HepG2 (cell line): ENCODE data around the gene CYSRT1. TPM values are rescaled to one million over a fixed set of nuclear protein-coding genes. Genes with fewer than 3 reads are reported as not detected.
A peak's percentile ranks its signal among the peaks of the same experiment; 100 is the strongest.

Source experiments
- ARNT ChIP-seq: fragments of 450-650 bp; IDR thresholded peaks from 2 replicates; pipeline ENCODE4 v1.6.1; 2017
- CBX1 ChIP-seq: IDR thresholded peaks from one replicate; pipeline ENCODE4 v1.6.1; 2016; ENCODE audit warnings: antibody characterized with exemption, low read depth
- EEA1 ChIP-seq: sonication (generic); formaldehyde crosslinking; IDR thresholded peaks from 2 replicates; pipeline ENCODE4 v1.5.1; 2020; ENCODE audit warnings: mild to moderate bottlenecking, missing genetic modification reagents, borderline replicate concordance
- EP300 ChIP-seq, 3 experiments: sonication (generic) in 1 of 3; formaldehyde crosslinking in 1 of 3; IDR thresholded peaks; 2 replicates each; pipeline versions ENCODE4 v1.5.1 to v1.6.1; 2011 to 2020; ENCODE audit warnings: low read depth in 2 of 3, low read length in 2 of 3, borderline replicate concordance in 1 of 3, improper control_type of control experiment in 1 of 3, mild to moderate bottlenecking in 1 of 3, missing genetic modification reagents in 1 of 3, moderate library complexity in 1 of 3
- GTF3A ChIP-seq: sonication (generic); formaldehyde crosslinking; conservative IDR thresholded peaks from 2 replicates; pipeline ENCODE4 v1.4.0; 2020; ENCODE audit warnings: mild to moderate bottlenecking, missing genetic modification reagents
- MLLT10 ChIP-seq: sonication (generic); formaldehyde crosslinking; IDR thresholded peaks from 2 replicates; pipeline ENCODE4 v1.4.0; 2020; ENCODE audit warnings: missing genetic modification reagents
- MTF2 ChIP-seq: sonication (generic); formaldehyde crosslinking; IDR thresholded peaks from 2 replicates; pipeline ENCODE4 v1.5.0; 2020; ENCODE audit warnings: missing genetic modification reagents, borderline replicate concordance
- MXI1 ChIP-seq: IDR thresholded peaks from 3 replicates; pipeline ENCODE4 v1.6.1; 2012; ENCODE audit warnings: low read depth, low read length, inconsistent platforms, borderline replicate concordance
- NFKB2 ChIP-seq: sonication (generic); formaldehyde crosslinking; IDR thresholded peaks from 2 replicates; pipeline ENCODE4 v1.4.0; 2020; ENCODE audit warnings: missing genetic modification reagents, borderline replicate concordance
- RFX5 ChIP-seq: IDR thresholded peaks from 2 replicates; pipeline ENCODE4 v1.6.1; 2011; ENCODE audit warnings: low read depth, low read length, improper control_type of control experiment
- TAF15 ChIP-seq: fragments of 200-400 bp; formaldehyde crosslinking; IDR thresholded peaks from one replicate; pipeline ENCODE4 v1.6.1; 2018; ENCODE audit warnings: mild to moderate bottlenecking, low read depth, low read length; ENCODE audit not compliant: poor library complexity, severe bottlenecking
- TCF7L2 ChIP-seq: IDR thresholded peaks from 2 replicates; pipeline ENCODE4 v1.6.1; 2011; ENCODE audit warnings: mild to moderate bottlenecking, low read depth, low read length, moderate library complexity
- ZNF225 ChIP-seq: sonication (generic); formaldehyde crosslinking; IDR thresholded peaks from 2 replicates; pipeline ENCODE4 v1.4.0; 2020; ENCODE audit warnings: mild to moderate bottlenecking, missing genetic modification reagents
- ZNF329 ChIP-seq: sonication (generic); formaldehyde crosslinking; IDR thresholded peaks from 2 replicates; pipeline ENCODE4 v1.9.0; 2021; ENCODE audit warnings: low read depth, mild to moderate bottlenecking, missing genetic modification reagents
- ZNF546 ChIP-seq: sonication (generic); formaldehyde crosslinking; conservative IDR thresholded peaks from 2 replicates; pipeline ENCODE4 v1.8.1; 2023; ENCODE audit warnings: mild to moderate bottlenecking, missing genetic modification reagents
- ZNF549 ChIP-seq: sonication (generic); formaldehyde crosslinking; IDR thresholded peaks from 2 replicates; pipeline ENCODE4 v1.5.0; 2020; ENCODE audit warnings: missing genetic modification reagents
- ZNF567 ChIP-seq: sonication (generic); formaldehyde crosslinking; IDR thresholded peaks from 2 replicates; pipeline ENCODE4 v1.8.1; 2023; ENCODE audit warnings: mild to moderate bottlenecking, missing genetic modification reagents, borderline replicate concordance
- polyA plus RNA-seq, 8 experiments: library from polyadenylated mRNA; depleted of rRNA in 3 of 8; stranded (reverse) in 7 of 8; unstranded in 1 of 8; fragments of >200 nt; fragmentation: Illumina TruSeq in 4 of 8; extraction: Trizol in 4 of 8; gene quantifications; 2 replicates each; pipeline versions ENCODE4 v1.2.1 to v1.2.3, GENCODE V29; 2011 to 2016; ENCODE audit warnings: low read depth in 4 of 8, missing spikeins in 1 of 8, mixed read lengths in 1 of 8; ENCODE audit not compliant: insufficient read depth in 1 of 8
- total RNA-seq, 5 experiments: library from RNA; depleted of rRNA; stranded (reverse); fragments of >200 nt; fragmentation: Illumina TruSeq; extraction: Trizol; gene quantifications; 2 replicates each; pipeline ENCODE4 v1.2.3, GENCODE V29; 2016; ENCODE audit warnings: low read depth in 1 of 5
- TF ChIP-seq, protein P1 (sequence below): sonication (generic); formaldehyde crosslinking; IDR thresholded peaks from 2 replicates; pipeline ENCODE4 v1.4.0; 2020; ENCODE audit warnings: missing genetic modification reagents, borderline replicate concordance
- TF ChIP-seq, protein P2 (sequence below): sonication (generic); formaldehyde crosslinking; IDR thresholded peaks from 2 replicates; pipeline ENCODE4 v1.4.0; 2020; ENCODE audit warnings: missing genetic modification reagents
- TF ChIP-seq, protein P3 (sequence below): sonication (generic); formaldehyde crosslinking; IDR thresholded peaks from 2 replicates; pipeline ENCODE4 v1.4.0; 2020; ENCODE audit warnings: mild to moderate bottlenecking, missing genetic modification reagents
- TF ChIP-seq, protein P4 (sequence below): sonication (generic); formaldehyde crosslinking; IDR thresholded peaks from 2 replicates; pipeline ENCODE4 v1.4.0; 2020; ENCODE audit warnings: mild to moderate bottlenecking, missing genetic modification reagents
- TF ChIP-seq, protein P5 (sequence below): sonication (generic); formaldehyde crosslinking; IDR thresholded peaks from 2 replicates; pipeline ENCODE4 v1.8.0; 2022; ENCODE audit warnings: missing genetic modification reagents, low read depth, mild to moderate bottlenecking, borderline replicate concordance
- TF ChIP-seq, protein P6 (sequence below): sonication (generic); formaldehyde crosslinking; IDR thresholded peaks from 2 replicates; pipeline ENCODE4 v1.9.0; 2022; ENCODE audit warnings: low read depth, missing genetic modification reagents

The CYSRT1 gene
- total and polyA plus RNA-seq, 2 of the 13 experiments (the other 11 are each of a cell fraction or from before 2014, with no cell fraction given) = 1.5 to 2.1 TPM

DNA sequence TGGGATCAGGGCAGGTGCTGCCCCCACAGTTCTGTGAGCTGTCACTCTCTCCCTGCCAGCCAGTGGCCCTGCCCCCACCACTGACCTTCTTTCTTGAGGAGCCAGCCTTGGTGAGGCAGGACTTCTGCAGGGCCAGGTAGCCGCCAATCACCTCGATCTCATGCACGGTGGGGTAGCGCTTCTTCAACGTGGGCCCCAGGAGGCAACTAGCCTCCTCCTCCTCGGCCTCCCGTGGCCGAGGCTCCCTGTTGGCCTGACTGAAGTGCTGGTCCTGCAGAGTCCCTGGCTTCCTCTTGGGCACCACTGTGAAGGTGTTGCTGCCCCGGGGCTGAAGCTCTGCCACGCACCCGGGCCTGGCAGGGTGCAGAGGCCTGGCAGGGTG is 26.1 kb upstream of the CYSRT1 start (continued):
- TF ChIP-seq, protein P1, sequence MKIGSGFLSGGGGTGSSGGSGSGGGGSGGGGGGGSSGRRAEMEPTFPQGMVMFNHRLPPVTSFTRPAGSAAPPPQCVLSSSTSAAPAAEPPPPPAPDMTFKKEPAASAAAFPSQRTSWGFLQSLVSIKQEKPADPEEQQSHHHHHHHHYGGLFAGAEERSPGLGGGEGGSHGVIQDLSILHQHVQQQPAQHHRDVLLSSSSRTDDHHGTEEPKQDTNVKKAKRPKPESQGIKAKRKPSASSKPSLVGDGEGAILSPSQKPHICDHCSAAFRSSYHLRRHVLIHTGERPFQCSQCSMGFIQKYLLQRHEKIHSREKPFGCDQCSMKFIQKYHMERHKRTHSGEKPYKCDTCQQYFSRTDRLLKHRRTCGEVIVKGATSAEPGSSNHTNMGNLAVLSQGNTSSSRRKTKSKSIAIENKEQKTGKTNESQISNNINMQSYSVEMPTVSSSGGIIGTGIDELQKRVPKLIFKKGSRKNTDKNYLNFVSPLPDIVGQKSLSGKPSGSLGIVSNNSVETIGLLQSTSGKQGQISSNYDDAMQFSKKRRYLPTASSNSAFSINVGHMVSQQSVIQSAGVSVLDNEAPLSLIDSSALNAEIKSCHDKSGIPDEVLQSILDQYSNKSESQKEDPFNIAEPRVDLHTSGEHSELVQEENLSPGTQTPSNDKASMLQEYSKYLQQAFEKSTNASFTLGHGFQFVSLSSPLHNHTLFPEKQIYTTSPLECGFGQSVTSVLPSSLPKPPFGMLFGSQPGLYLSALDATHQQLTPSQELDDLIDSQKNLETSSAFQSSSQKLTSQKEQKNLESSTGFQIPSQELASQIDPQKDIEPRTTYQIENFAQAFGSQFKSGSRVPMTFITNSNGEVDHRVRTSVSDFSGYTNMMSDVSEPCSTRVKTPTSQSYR (CRISPR knock-in tag) = peak; percentile 40; the same call in 1 of the 2 replicates
- TF ChIP-seq, protein P2, sequence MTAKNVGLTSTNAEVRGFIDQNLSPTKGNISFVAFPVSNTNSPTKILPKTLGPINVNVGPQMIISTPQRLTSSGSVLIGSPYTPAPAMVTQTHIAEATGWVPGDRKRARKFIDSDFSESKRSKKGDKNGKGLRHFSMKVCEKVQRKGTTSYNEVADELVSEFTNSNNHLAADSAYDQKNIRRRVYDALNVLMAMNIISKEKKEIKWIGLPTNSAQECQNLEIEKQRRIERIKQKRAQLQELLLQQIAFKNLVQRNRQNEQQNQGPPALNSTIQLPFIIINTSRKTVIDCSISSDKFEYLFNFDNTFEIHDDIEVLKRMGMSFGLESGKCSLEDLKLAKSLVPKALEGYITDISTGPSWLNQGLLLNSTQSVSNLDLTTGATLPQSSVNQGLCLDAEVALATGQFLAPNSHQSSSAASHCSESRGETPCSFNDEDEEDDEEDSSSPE = no peak
- TF ChIP-seq ZNF546 (CRISPR knock-in tag) (no peak), ZNF567 (no peak), MXI1 (no peak), EEA1 (no peak), TAF15 (no peak), TCF7L2 (no peak), MLLT10 (CRISPR knock-in tag) (no peak), ZNF549 (CRISPR knock-in tag) (no peak), ZNF225 (CRISPR knock-in tag) (no peak), GTF3A (CRISPR knock-in tag) (no peak), NFKB2 (no peak), ARNT (no peak), ZNF329 (CRISPR knock-in tag) (no peak), CBX1 (no peak), RFX5 (no peak), EP300 (IDR thresholded peaks at IDR 0.05; ENCODE audit: low read depth in 2 of 2, low read length in 2 of 2) (no peak), EP300 (CRISPR knock-in tag; IDR thresholded peaks at IDR 0.05; ENCODE audit: borderline replicate concordance) (no peak), MTF2 (CRISPR knock-in tag) (no peak)
- TF ChIP-seq, protein P3, sequence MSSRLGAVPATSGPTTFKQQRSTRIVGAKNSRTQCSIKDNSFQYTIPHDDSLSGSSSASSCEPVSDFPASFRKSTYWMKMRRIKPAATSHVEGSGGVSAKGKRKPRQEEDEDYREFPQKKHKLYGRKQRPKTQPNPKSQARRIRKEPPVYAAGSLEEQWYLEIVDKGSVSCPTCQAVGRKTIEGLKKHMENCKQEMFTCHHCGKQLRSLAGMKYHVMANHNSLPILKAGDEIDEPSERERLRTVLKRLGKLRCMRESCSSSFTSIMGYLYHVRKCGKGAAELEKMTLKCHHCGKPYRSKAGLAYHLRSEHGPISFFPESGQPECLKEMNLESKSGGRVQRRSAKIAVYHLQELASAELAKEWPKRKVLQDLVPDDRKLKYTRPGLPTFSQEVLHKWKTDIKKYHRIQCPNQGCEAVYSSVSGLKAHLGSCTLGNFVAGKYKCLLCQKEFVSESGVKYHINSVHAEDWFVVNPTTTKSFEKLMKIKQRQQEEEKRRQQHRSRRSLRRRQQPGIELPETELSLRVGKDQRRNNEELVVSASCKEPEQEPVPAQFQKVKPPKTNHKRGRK (CRISPR knock-in tag) = no peak
- TF ChIP-seq, protein P4, sequence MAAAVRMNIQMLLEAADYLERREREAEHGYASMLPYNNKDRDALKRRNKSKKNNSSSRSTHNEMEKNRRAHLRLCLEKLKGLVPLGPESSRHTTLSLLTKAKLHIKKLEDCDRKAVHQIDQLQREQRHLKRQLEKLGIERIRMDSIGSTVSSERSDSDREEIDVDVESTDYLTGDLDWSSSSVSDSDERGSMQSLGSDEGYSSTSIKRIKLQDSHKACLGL (CRISPR knock-in tag) = no peak
- TF ChIP-seq, protein P5, sequence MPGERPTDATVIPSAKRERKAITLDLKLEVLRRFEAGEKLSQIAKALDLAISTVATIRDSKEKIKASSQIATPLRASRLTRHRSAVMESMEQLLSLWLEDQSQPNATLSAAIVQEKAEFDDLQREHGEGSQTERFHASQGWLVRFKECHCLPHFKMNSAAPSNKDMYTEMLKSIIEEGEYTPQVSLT = no peak
- TF ChIP-seq, protein P6, sequence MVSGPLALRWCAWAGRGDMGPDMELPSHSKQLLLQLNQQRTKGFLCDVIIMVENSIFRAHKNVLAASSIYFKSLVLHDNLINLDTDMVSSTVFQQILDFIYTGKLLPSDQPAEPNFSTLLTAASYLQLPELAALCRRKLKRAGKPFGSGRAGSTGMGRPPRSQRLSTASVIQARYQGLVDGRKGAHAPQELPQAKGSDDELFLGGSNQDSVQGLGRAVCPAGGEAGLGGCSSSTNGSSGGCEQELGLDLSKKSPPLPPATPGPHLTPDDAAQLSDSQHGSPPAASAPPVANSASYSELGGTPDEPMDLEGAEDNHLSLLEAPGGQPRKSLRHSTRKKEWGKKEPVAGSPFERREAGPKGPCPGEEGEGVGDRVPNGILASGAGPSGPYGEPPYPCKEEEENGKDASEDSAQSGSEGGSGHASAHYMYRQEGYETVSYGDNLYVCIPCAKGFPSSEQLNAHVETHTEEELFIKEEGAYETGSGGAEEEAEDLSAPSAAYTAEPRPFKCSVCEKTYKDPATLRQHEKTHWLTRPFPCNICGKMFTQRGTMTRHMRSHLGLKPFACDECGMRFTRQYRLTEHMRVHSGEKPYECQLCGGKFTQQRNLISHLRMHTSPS (CRISPR knock-in tag) = 0 out of 2 replicates have a peak, but pooled peaks have one; percentile 20
